ENCODE measurements around the gene FAM72B. TPM values are rescaled to one million over a fixed set of nuclear protein-coding genes. Genes with fewer than 3 reads are reported as not detected.
"Not testable (repeated sequence)": the region's sequence is repeated elsewhere in the genome, so short reads cannot be mapped to it uniquely, and the experiment has no call there.

FAM72B gene
- total RNA-seq, 2 experiments from 2014 or later, result 23.9 to 24.1 TPM

DNA sequence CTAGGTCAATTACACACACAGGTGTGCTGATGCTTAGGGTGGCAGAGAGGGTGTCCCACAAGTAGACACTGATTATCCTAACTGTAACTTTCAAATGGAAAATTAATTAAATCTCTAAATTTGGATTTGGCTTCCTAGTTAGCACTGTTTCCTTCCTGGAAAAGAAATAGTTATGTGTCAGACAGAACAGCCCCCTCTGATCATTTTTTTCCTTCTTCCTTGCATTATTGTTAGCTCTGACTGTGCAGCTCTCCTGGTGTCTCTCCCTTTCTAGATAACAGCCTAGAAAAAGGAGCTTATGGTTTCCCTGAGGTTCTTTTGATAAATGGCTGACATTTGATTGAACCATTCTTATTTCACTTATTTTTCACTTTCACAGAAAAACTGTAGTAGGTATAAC, 31.4 kb downstream of the FAM72B start:
- H3K27me3 Mint-ChIP-seq, result not testable (repeated sequence)

DNA sequence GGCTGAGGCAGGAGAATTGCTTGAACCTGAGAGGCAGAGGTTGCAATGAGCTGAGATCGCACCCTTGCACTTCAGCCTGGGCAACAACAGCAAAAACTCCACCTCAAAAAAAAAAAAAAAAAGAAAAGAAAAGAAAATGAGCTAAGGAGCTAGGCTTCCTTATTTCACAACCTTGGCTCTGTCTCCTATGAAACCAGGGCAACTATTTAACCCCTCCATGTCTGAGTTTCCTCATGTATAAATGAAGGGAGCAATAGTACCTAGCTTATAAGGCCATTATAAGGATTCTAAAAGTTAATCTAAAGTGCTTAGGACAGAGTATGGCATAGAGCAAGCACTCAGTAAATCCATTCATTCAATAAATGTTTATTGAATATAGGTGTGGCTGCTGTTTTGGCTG, 32.8 kb downstream of the FAM72B start:
- H3K36me3 Mint-ChIP-seq; ATAC-seq (ENCODE audit: low read depth); H3K27me3 Mint-ChIP-seq; H3K4me3 Mint-ChIP-seq; H3K4me1 Mint-ChIP-seq; H3K9me3 Mint-ChIP-seq; H3K27ac Mint-ChIP-seq; POLR2A ChIA-PET; DNase-seq: not testable (repeated sequence)

More for the DNA sequence above, 31.4 kb downstream of the FAM72B start:
- POLR2A ChIA-PET; H3K36me3 Mint-ChIP-seq; H3K4me3 Mint-ChIP-seq; H3K9me3 Mint-ChIP-seq; ATAC-seq (ENCODE audit: low read depth); H3K4me1 Mint-ChIP-seq; DNase-seq; H3K27ac Mint-ChIP-seq: not testable (repeated sequence)

DNA sequence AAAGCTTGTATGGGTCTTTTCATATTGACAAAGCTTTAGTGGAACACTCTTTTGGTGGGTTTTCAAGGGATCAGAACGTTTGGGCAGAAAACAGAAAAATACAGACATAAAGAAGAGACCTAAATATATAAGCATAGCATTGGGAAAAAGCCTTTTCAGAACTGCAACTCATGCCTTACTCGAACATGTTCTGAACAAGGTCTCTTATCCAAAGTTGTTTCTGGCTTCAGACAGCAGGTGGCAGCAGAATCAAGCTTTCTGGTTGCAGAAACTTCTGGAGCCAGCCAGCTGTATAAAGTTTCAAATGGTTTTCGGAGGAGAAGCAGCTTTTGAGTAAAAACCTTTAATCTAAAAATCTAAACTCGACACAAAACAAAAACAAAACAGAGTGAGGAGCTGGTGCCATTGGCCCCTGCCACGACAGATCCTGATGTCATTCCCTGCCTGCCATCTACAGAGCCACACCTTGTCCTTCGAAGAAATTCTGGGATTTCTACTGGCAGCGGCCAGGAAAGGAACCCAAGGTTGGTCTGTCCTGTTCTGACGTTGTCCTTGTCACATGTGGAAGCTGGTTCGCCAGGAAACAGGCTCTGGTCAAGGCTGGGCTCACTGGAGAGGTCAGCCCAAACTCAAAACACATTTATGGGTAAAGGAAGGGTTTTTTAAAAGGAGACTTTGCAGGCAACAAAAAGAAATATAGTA, 35.5 kb downstream of the FAM72B start:
- H3K36me3 Mint-ChIP-seq; H3K27me3 Mint-ChIP-seq; H3K4me3 Mint-ChIP-seq; POLR2A ChIA-PET; H3K27ac Mint-ChIP-seq; DNase-seq; H3K4me1 Mint-ChIP-seq; H3K9me3 Mint-ChIP-seq; ATAC-seq (ENCODE audit: low read depth): not testable (repeated sequence)

DNA sequence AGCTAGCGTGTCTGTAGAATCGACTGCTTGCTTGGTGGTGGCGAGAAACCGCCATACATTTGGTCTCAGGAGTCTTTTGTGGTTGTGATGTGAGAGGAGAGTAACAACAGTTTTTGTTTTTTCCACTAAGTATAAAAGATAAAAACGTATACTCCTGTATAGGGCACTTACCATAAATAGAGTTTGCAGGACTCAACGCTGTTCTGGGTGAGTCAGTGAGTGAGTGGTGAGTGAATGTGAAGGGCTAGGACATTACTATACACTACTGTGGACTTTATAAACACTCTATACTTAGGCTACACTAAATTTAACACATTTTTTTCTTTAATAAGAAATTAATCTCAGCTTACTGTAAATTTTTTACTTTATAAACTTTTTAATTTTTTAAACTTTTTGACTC, 43.7 kb downstream of the FAM72B start:
- H3K27me3 Mint-ChIP-seq; POLR2A ChIA-PET; ATAC-seq (ENCODE audit: low read depth); H3K36me3 Mint-ChIP-seq; H3K9me3 Mint-ChIP-seq; H3K4me3 Mint-ChIP-seq; H3K27ac Mint-ChIP-seq; H3K4me1 Mint-ChIP-seq; DNase-seq: not testable (repeated sequence)

DNA sequence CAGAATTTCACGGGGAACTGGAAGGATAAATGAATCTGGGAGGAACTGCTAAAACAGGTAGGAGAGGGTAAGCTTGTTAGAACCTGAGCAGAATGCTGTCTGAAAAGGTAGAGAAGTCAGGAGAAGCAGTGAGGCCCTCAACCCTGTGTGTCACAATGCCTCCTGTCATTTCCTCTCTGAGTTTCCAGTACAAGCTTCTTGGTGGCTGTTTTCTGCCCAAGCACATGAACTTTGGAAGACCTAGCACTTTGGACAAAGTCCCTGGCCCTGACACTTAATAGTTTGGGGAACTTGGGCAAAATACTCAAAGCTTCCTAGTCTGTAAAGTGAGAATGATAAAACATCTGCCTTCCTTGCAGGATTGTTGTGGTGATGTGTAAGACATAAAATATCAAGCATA, 52.6 kb downstream of the FAM72B start:
- ATAC-seq (ENCODE audit: low read depth); H3K9me3 Mint-ChIP-seq; H3K27me3 Mint-ChIP-seq; DNase-seq; H3K4me3 Mint-ChIP-seq; POLR2A ChIA-PET; H3K4me1 Mint-ChIP-seq; H3K36me3 Mint-ChIP-seq; H3K27ac Mint-ChIP-seq: not testable (repeated sequence)

DNA sequence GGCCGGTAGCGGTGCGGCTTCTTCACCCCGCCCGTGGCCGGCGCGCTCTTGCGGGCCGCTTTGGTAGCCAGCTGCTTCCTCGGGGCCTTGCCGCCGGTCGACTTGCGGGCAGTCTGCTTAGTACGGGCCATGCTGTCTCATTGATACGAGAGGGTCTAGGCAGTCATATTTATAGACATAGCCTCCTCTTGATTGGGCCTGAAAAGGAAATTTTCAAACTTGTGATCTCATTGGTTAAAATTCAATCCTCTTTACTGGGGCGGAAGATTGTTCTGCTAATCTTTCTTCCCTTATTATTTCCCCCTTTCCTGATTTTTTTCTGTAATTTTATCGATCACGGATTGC, 65.7 kb downstream of the FAM72B start:
- H3K27ac Mint-ChIP-seq, H3K27me3 Mint-ChIP-seq, H3K9me3 Mint-ChIP-seq, H3K4me1 Mint-ChIP-seq, POLR2A ChIA-PET, H3K36me3 Mint-ChIP-seq, DNase-seq: not testable (repeated sequence)
- peak; percentile 24 for ATAC-seq (ENCODE audit: low read depth)
- peak overlapping the region; percentile 54 for H3K4me3 Mint-ChIP-seq

Other genes starting within 250 kb of the FAM72B start
- gene SRGAP2C, start 635 bp upstream of the FAM72B start, total RNA-seq, result 10 to 100 TPM; 26.3 to 31.0 TPM